SK-N-MC (cell line): ENCODE measurements around the gene PARP12.

ENCODE experiments used
- EZH2 ChIP-seq: fragments of 200-600 bp; sonication (generic); IDR thresholded peaks from one replicate; pipeline ENCODE4 v1.6.1; 2017; ENCODE audit warnings: antibody characterized with exemption
- POLR2AphosphoS5 ChIP-seq: IDR thresholded peaks from 2 replicates; pipeline ENCODE4 v1.6.1; 2012; ENCODE audit warnings: mild to moderate bottlenecking, low read depth, low read length, borderline replicate concordance

GRCh38 chr7:140056431-140057142, 6.2 kb downstream of the PARP12 start:
- TF ChIP-seq POLR2AphosphoS5 (no peak), EZH2 (no peak)
